HEK293 (cell line): ENCODE results near the gene ACIN1.
A peak's percentile ranks its signal among the peaks of the same experiment; 100 is the strongest.

ENCODE experiments used
- AEBP2 ChIP-seq: fragments of 450-650 bp; formaldehyde crosslinking; IDR thresholded peaks from 2 replicates; pipeline ENCODE4 v1.5.1; 2016; ENCODE audit warnings: missing biosample characterization, missing genetic modification characterization, borderline replicate concordance
- BCL6B ChIP-seq: fragments of 450-650 bp; formaldehyde crosslinking; IDR thresholded peaks from 2 replicates; pipeline ENCODE4 v1.5.1; 2017; ENCODE audit warnings: missing biosample characterization, missing genetic modification characterization
- HOXD13 ChIP-seq: sonication (generic); formaldehyde crosslinking; IDR thresholded peaks from 2 replicates; pipeline ENCODE4 v1.8.0; 2022; ENCODE audit warnings: missing genetic modification reagents, borderline replicate concordance
- MZF1 ChIP-seq: fragments of 450-650 bp; formaldehyde crosslinking; IDR thresholded peaks from 2 replicates; pipeline ENCODE4 v1.5.1; 2017; ENCODE audit warnings: missing biosample characterization, missing genetic modification characterization, borderline replicate concordance
- OSR2 ChIP-seq: fragments of 450-650 bp; formaldehyde crosslinking; IDR thresholded peaks from 2 replicates; pipeline ENCODE4 v1.5.1; 2016; ENCODE audit warnings: missing biosample characterization, missing genetic modification characterization
- SALL2 ChIP-seq: fragments of 450-650 bp; formaldehyde crosslinking; IDR thresholded peaks from 2 replicates; pipeline ENCODE4 v1.5.0; 2017; ENCODE audit warnings: missing biosample characterization, mild to moderate bottlenecking, missing genetic modification characterization, borderline replicate concordance
- ZBTB20 ChIP-seq: fragments of 450-650 bp; formaldehyde crosslinking; IDR thresholded peaks from 2 replicates; pipeline ENCODE4 v1.5.1; 2016; ENCODE audit warnings: missing biosample characterization, missing genetic modification characterization
- ZBTB7A ChIP-seq: fragments of 450-650 bp; formaldehyde crosslinking; IDR thresholded peaks from 2 replicates; pipeline ENCODE4 v1.5.1; 2016; ENCODE audit warnings: low read depth, missing biosample characterization, missing genetic modification characterization
- ZFP41 ChIP-seq: fragments of 450-650 bp; formaldehyde crosslinking; IDR thresholded peaks from 2 replicates; pipeline ENCODE4 v1.5.1; 2016; ENCODE audit warnings: missing biosample characterization, missing genetic modification characterization, borderline replicate concordance
- ZNF133 ChIP-seq: fragments of 450-650 bp; formaldehyde crosslinking; IDR thresholded peaks from 2 replicates; pipeline ENCODE4 v1.5.1; 2016; ENCODE audit warnings: missing biosample characterization, missing genetic modification characterization
- ZNF155 ChIP-seq: fragments of 450-650 bp; formaldehyde crosslinking; IDR thresholded peaks from 2 replicates; pipeline ENCODE4 v1.5.1; 2016; ENCODE audit warnings: missing biosample characterization, missing genetic modification characterization
- ZNF19 ChIP-seq: fragments of 450-650 bp; formaldehyde crosslinking; IDR thresholded peaks from 2 replicates; pipeline ENCODE4; 2016; ENCODE audit warnings: missing biosample characterization, missing genetic modification characterization, low read depth
- ZNF211 ChIP-seq: fragments of 450-650 bp; formaldehyde crosslinking; IDR thresholded peaks from 2 replicates; pipeline ENCODE4 v1.5.1; 2016; ENCODE audit warnings: low read depth, missing biosample characterization, missing genetic modification characterization
- ZNF214 ChIP-seq: fragments of 450-650 bp; formaldehyde crosslinking; IDR thresholded peaks from 2 replicates; pipeline ENCODE4 v1.5.1; 2017; ENCODE audit warnings: missing biosample characterization, mild to moderate bottlenecking, missing genetic modification characterization, borderline replicate concordance
- ZNF221 ChIP-seq: fragments of 450-650 bp; formaldehyde crosslinking; IDR thresholded peaks from 2 replicates; pipeline ENCODE4 v1.5.1; 2017; ENCODE audit warnings: missing biosample characterization, missing genetic modification characterization, borderline replicate concordance
- ZNF280D ChIP-seq: fragments of 450-650 bp; formaldehyde crosslinking; IDR thresholded peaks from 2 replicates; pipeline ENCODE4 v1.5.1; 2016; ENCODE audit warnings: missing biosample characterization, missing genetic modification characterization
- ZNF324 ChIP-seq: fragments of 450-650 bp; formaldehyde crosslinking; IDR thresholded peaks from 2 replicates; pipeline ENCODE4 v1.5.1; 2016; ENCODE audit warnings: missing biosample characterization, missing genetic modification characterization
- ZNF433 ChIP-seq: fragments of 450-650 bp; formaldehyde crosslinking; IDR thresholded peaks from 2 replicates; pipeline ENCODE4 v1.5.1; 2016; ENCODE audit warnings: missing biosample characterization, missing genetic modification characterization, low read depth
- ZNF510 ChIP-seq: fragments of 450-650 bp; formaldehyde crosslinking; IDR thresholded peaks from 2 replicates; pipeline ENCODE4 v1.5.1; 2018; ENCODE audit warnings: mild to moderate bottlenecking, missing genetic modification characterization, missing biosample characterization; ENCODE audit not compliant: insufficient replicate concordance
- ZNF514 ChIP-seq: fragments of 450-650 bp; formaldehyde crosslinking; IDR thresholded peaks from 2 replicates; pipeline ENCODE4 v1.5.1; 2016; ENCODE audit warnings: missing biosample characterization, missing genetic modification characterization
- ZNF521 ChIP-seq: fragments of 450-650 bp; formaldehyde crosslinking; IDR thresholded peaks from 2 replicates; pipeline ENCODE4 v1.5.1; 2017; ENCODE audit warnings: missing biosample characterization, mild to moderate bottlenecking, missing genetic modification characterization
- ZNF585B ChIP-seq: fragments of 450-650 bp; formaldehyde crosslinking; IDR thresholded peaks from 2 replicates; pipeline ENCODE4 v1.5.1; 2016; ENCODE audit warnings: missing biosample characterization, missing genetic modification characterization
- ZNF654 ChIP-seq: fragments of 450-650 bp; formaldehyde crosslinking; IDR thresholded peaks from 2 replicates; pipeline ENCODE4 v1.5.1; 2016; ENCODE audit warnings: low read depth, missing biosample characterization, missing genetic modification characterization
- ZNF658 ChIP-seq: fragments of 450-650 bp; formaldehyde crosslinking; IDR thresholded peaks from 2 replicates; pipeline ENCODE4; 2016; ENCODE audit warnings: missing biosample characterization, missing genetic modification characterization
- ZNF664 ChIP-seq: fragments of 450-650 bp; formaldehyde crosslinking; IDR thresholded peaks from 2 replicates; pipeline ENCODE4 v1.5.1; 2016; ENCODE audit warnings: missing biosample characterization, missing genetic modification characterization
- ZNF701 ChIP-seq: fragments of 450-650 bp; formaldehyde crosslinking; IDR thresholded peaks from 2 replicates; pipeline ENCODE4 v1.5.1; 2016; ENCODE audit warnings: missing biosample characterization, missing genetic modification characterization
- ZNF792 ChIP-seq: fragments of 450-650 bp; formaldehyde crosslinking; IDR thresholded peaks from 2 replicates; pipeline ENCODE4 v1.5.1; 2016; ENCODE audit warnings: missing biosample characterization, missing genetic modification characterization
- TF ChIP-seq, protein P1 (sequence below): fragments of 450-650 bp; IDR thresholded peaks from 2 replicates; pipeline ENCODE4 v1.5.1; 2018; ENCODE audit warnings: missing biosample characterization, mild to moderate bottlenecking, missing genetic modification characterization
- TF ChIP-seq, protein P2 (sequence below): fragments of 450-650 bp; formaldehyde crosslinking; IDR thresholded peaks from 2 replicates; pipeline ENCODE4 v1.5.1; 2016; ENCODE audit warnings: missing biosample characterization, missing genetic modification characterization
- TF ChIP-seq, protein P3 (sequence below): IDR thresholded peaks from 2 replicates; pipeline ENCODE4 v1.6.1; 2011; ENCODE audit warnings: mild to moderate bottlenecking, low read depth, low read length, borderline replicate concordance

The ACIN1 gene

DNA sequence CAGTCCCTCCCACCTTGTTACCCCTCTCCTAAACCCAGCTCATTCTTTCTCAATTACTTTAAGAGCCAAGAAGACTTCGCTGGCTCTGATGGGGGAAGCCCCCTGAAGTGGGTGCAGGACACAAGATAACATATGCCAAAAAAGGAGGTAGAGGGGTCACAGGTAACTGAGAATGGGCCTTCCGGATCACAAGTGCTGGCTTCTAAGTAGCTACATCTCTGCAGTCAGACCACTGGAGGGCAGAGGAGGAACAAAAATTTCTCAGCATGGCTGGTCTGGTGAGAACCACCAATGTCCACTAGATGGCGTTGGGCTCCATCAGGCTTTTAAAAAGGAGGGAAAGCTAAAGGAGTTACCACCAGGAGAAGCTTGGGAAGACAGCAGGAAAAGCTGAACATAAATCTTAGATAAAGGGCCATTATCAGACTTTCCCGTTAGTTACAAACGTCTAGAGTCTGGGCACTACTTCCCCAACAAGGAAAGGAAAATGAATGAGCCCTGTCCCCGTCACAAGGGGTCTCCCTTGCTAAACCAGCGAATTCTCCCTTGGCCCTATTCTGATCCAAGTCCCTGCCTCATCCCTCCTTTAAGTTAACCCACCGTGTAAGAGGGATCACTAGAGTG is 26.0 kb downstream of the ACIN1 start (continued):
- TF ChIP-seq ZNF658 (tag by site-specific recombination): no peak
- no peak for TF ChIP-seq ZNF211 (tag by site-specific recombination)
- no peak for TF ChIP-seq ZNF133
- peak; percentile 86 for TF ChIP-seq ZNF654 (tag by site-specific recombination)
- TF ChIP-seq, protein P1, sequence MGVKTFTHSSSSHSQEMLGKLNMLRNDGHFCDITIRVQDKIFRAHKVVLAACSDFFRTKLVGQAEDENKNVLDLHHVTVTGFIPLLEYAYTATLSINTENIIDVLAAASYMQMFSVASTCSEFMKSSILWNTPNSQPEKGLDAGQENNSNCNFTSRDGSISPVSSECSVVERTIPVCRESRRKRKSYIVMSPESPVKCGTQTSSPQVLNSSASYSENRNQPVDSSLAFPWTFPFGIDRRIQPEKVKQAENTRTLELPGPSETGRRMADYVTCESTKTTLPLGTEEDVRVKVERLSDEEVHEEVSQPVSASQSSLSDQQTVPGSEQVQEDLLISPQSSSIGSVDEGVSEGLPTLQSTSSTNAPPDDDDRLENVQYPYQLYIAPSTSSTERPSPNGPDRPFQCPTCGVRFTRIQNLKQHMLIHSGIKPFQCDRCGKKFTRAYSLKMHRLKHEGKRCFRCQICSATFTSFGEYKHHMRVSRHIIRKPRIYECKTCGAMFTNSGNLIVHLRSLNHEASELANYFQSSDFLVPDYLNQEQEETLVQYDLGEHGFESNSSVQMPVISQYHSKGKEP (tag by site-specific recombination): no peak
- TF ChIP-seq SALL2: no peak
- TF ChIP-seq ZNF214 (tag by site-specific recombination): no peak
- no peak for TF ChIP-seq ZFP41 (tag by site-specific recombination)
- TF ChIP-seq ZNF433 (tag by site-specific recombination): no peak
- no peak for TF ChIP-seq ZNF510 (tag by site-specific recombination)
- TF ChIP-seq OSR2 (tag by site-specific recombination): no peak
- no peak for TF ChIP-seq BCL6B (tag by site-specific recombination)
- TF ChIP-seq ZNF19 (tag by site-specific recombination): no peak
- no peak for TF ChIP-seq ZNF521 (tag by site-specific recombination)
- TF ChIP-seq, protein P2, sequence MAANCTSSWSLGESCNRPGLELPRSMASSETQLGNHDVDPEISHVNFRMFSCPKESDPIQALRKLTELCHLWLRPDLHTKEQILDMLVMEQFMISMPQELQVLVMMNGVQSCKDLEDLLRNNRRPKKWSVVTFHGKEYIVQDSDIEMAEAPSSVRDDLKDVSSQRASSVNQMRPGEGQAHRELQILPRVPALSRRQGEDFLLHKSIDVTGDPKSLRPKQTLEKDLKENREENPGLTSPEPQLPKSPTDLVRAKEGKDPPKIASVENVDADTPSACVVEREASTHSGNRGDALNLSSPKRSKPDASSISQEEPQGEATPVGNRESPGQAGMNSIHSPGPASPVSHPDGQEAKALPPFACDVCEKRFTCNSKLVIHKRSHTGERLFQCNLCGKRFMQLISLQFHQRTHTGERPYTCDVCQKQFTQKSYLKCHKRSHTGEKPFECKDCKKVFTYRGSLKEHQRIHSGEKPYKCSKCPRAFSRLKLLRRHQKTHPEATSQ: no peak
- TF ChIP-seq ZNF585B: no peak
- TF ChIP-seq ZNF664 (tag by site-specific recombination): no peak
- no peak for TF ChIP-seq ZNF324 (tag by site-specific recombination)
- no peak for TF ChIP-seq AEBP2
- no peak for TF ChIP-seq ZNF221 (tag by site-specific recombination)
- no peak for TF ChIP-seq ZNF514 (tag by site-specific recombination)
- no peak for TF ChIP-seq HOXD13 (CRISPR knock-in tag)
- no peak for TF ChIP-seq MZF1 (tag by site-specific recombination)
- no peak for TF ChIP-seq ZNF155
- TF ChIP-seq ZNF280D (tag by site-specific recombination): no peak
- TF ChIP-seq ZNF701 (tag by site-specific recombination): no peak
- no peak for TF ChIP-seq ZBTB7A (tag by site-specific recombination)
- no peak for TF ChIP-seq ZBTB20
- no peak for TF ChIP-seq ZNF792 (tag by site-specific recombination)
- TF ChIP-seq, protein P3, sequence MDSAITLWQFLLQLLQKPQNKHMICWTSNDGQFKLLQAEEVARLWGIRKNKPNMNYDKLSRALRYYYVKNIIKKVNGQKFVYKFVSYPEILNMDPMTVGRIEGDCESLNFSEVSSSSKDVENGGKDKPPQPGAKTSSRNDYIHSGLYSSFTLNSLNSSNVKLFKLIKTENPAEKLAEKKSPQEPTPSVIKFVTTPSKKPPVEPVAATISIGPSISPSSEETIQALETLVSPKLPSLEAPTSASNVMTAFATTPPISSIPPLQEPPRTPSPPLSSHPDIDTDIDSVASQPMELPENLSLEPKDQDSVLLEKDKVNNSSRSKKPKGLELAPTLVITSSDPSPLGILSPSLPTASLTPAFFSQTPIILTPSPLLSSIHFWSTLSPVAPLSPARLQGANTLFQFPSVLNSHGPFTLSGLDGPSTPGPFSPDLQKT: no peak
